Activated CD4-positive, alpha-beta T cell treated with anti-CD3 and anti-CD28 coated beads, Interleukin-2, amount 10 ng/mL, durations not matched to agents 7 days and 5 days (primary cell): ENCODE results near the gene RAB20. TPM values are rescaled to one million over a fixed set of nuclear protein-coding genes. Genes with fewer than 3 reads are reported as not detected.
"Not testable (repeated sequence)": the region's sequence is repeated elsewhere in the genome, so short reads cannot be mapped to it uniquely, and the experiment has no call there.

Experiments
- CTCF ChIA-PET: fragments of 350-600 bp; sonication (Branson Sonifier 250); formaldehyde crosslinking; loops from one replicate; lab custom pipeline; 2021; ENCODE audit warnings: antibody characterized with exemption; lab: Charles Lee
- POLR2A ChIA-PET: fragments of 350-600 bp; sonication (Branson Sonifier 250); formaldehyde crosslinking; loops from one replicate; lab custom pipeline; 2021; ENCODE audit warnings: antibody characterized with exemption; lab: Charles Lee
- DNase-seq: peaks from one replicate; pipeline ENCODE4 v3.0.0-alpha.2; 2020
- H3K27ac Mint-ChIP-seq: one replicate; pipeline ENCODE4 v1.8.0; 2021; ENCODE audit warnings: mild to moderate bottlenecking, moderate library complexity, mixed read lengths
- H3K27me3 Mint-ChIP-seq: one replicate; pipeline ENCODE4 v1.8.0; 2021; ENCODE audit warnings: mixed read lengths
- H3K36me3 Mint-ChIP-seq: one replicate; pipeline ENCODE4 v1.8.0; 2021; ENCODE audit warnings: low read depth, mixed read lengths
- H3K4me1 Mint-ChIP-seq: one replicate; pipeline ENCODE4 v1.8.0; 2021; ENCODE audit warnings: mixed read lengths
- H3K4me3 Mint-ChIP-seq: one replicate; pipeline ENCODE4 v1.8.0; 2021; ENCODE audit warnings: mild to moderate bottlenecking, moderate library complexity, mixed read lengths
- H3K9me3 Mint-ChIP-seq: one replicate; pipeline ENCODE4 v1.8.0; 2021; ENCODE audit warnings: mixed read lengths
- total RNA-seq, 2 experiments: library from RNA; stranded (reverse); gene quantifications; one replicate each; pipeline ENCODE4 v1.2.3, GENCODE V29; 2021

RAB20 gene
- total RNA-seq, 2 experiments from 2014 or later, result 3.2 to 4.1 TPM

DNA sequence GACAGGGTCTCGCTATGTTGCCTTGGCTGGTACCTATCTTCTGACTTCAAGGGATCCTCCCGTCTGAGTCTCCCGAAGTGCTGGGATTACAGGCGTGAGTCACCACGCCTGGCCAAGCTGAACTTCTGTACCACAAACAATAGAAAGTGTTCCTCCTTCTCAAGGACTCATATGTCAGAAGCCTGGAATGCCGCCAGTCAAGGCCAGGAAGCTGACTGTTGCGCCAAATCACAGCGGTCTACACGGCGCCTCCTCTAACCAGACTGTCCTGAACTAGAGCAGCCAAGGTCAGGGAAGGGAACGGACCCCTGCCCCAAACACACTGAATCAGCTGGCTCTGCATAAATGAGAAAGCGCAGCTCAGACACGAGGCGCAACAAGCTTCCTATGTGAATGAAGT, 14.6 kb downstream of the RAB20 start:
- no peak for DNase-seq
- peaks cover 2% of the 10 kb centered on the region for H3K36me3 Mint-ChIP-seq
- CTCF ChIA-PET, result interaction anchor here (1.1 to 1.6 kb wide), 2 partner anchors 15 to 19 kb away, joined by 3 read pairs; no protein-coding TSS in a partner anchor
- H3K4me3 Mint-ChIP-seq, result no peak overlapping the region
- no peaks in the 10 kb centered on the region for H3K4me1 Mint-ChIP-seq
- H3K27me3 Mint-ChIP-seq, result no peaks in the 10 kb centered on the region
- POLR2A ChIA-PET, result no interaction called here
- no peak overlapping the region for H3K27ac Mint-ChIP-seq
- peaks cover 3% of the 10 kb centered on the region for H3K9me3 Mint-ChIP-seq

DNA sequence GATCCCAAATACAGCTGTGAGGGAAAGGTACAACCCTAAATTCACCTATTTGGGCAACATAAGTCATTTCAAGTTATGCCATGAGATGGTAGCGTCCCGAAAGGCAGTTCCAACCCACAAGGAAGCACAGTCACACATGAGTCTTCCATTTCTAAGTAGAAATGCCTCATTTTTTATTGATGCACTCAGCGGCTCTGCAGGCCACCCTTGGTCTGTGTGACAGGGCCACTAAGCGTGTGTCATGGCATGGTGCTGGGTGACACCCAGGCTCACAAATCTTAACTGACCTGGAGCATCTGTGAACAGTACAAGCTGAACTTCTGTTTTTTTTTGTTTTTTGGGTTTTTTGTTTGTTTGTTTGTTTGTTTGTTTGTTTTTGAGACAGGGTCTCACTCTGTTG, 15.1 kb downstream of the RAB20 start:
- CTCF ChIA-PET, result interaction anchor here (1.1 kb wide), 1 partner anchor 14 kb away, joined by 3 read pairs; no protein-coding TSS in a partner anchor

DNA sequence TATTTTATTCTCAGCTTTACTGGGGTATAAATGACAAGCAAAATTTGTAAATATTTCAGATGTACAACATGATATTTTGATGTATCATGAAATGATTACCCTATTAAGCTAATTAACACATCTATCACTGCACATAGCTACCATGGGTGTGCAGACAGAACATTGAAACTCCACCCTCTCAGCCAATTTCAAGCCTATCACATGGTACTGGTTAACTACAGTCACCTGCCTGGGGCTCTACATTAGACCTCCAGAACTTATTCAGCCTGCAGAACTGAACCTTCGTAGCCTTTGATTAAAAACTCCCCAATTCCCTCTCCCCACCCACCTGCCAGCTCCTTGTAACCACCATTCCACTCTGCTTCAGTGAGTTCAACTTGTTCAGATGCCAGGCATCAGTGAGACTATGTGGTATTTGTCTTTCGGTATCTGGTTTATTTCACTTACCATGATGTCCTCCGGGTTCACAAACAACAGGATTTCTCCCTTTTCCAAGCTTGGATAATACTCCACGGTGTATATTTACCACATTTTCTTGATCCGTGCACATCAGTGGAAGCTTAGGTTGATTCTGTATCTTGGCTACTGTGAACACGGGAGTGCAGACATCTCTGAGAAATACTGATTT, 19.2 kb downstream of the RAB20 start:
- ChIA-PET POLR2A (no interaction called here), CTCF (no interaction called here)
- H3K4me1 Mint-ChIP-seq, result peaks cover 1% of the 10 kb centered on the region
- peaks cover 2% of the 10 kb centered on the region for H3K36me3 Mint-ChIP-seq
- DNase-seq, result no peak
- H3K27me3 Mint-ChIP-seq, result no peaks in the 10 kb centered on the region
- H3K4me3 Mint-ChIP-seq, result no peak overlapping the region
- H3K27ac Mint-ChIP-seq, result no peak overlapping the region
- peaks cover 3% of the 10 kb centered on the region for H3K9me3 Mint-ChIP-seq

More for the DNA sequence above, 15.1 kb downstream of the RAB20 start:
- Mint-ChIP-seq H3K4me3 (no peak overlapping the region), H3K27ac (no peak overlapping the region), H3K36me3 (peaks cover 2% of the 10 kb centered on the region), H3K4me1 (no peaks in the 10 kb centered on the region), H3K9me3 (peaks cover 3% of the 10 kb centered on the region), H3K27me3 (no peaks in the 10 kb centered on the region)
- POLR2A ChIA-PET, result no interaction called here
- no peak for DNase-seq

DNA sequence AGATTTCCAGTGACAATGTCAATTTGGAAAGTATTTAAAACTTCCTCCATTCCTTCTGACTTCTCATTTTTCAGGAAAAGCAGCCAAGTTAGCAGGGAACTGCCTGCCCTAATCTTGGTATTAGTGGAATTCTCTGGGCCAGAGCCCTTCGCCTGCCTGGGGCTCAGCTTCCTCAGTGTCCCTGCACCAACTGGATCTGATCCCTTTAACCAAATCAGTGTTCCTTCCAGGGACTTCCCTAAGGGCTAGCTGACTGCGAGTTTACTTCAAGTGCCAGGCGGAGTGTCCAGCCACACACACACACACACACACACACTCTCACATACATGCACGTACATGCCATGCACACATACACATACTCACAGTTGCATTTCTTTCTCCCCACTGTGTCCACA, 20.0 kb downstream of the RAB20 start:
- POLR2A ChIA-PET, result no interaction called here
- CTCF ChIA-PET, result interaction anchor here (1.2 kb wide), 2 partner anchors 8 to 12 kb away, joined by 3 read pairs; no protein-coding TSS in a partner anchor
- H3K9me3 Mint-ChIP-seq, result peaks cover 3% of the 10 kb centered on the region
- H3K36me3 Mint-ChIP-seq, result peaks cover 2% of the 10 kb centered on the region
- no peak for DNase-seq
- peaks cover 3% of the 10 kb centered on the region for H3K4me1 Mint-ChIP-seq
- H3K27me3 Mint-ChIP-seq, result no peaks in the 10 kb centered on the region
- no peak overlapping the region for H3K27ac Mint-ChIP-seq
- H3K4me3 Mint-ChIP-seq, result no peak overlapping the region

DNA sequence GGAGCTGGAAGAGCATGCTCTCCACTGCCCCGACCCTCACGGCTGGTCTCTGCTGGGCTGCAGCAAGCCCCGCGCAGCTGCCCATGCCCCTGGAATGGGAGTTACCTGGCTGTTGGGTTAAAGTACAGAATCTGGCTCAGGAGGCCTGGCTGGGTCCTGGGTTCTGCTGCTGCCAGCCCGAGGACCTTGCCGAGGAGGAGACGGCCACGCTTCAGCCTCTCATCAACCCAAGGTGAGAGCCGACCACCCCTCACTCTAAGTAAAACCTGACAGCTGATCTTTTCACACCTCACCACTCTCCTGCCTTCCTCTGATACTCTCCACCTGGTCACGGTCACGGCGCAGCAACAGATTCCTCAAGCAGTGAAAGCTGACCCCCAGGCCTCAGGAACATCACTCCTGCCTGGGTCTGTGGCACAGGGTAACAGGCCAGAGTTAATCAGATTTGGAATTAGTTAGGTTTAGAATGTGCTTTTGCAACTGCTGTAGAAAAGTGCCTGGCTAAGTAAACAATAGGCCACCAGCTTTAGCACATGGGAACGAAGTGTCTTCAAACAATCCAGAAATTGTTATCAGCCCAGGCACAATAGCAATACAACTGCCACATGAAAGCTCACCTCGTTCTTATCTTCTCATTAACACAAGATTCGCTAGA, 20.5 kb downstream of the RAB20 start:
- Mint-ChIP-seq H3K4me1 (peaks cover 7% of the 10 kb centered on the region), H3K36me3 (no peaks in the 10 kb centered on the region), H3K9me3 (peaks cover 3% of the 10 kb centered on the region), H3K4me3 (no peak overlapping the region), H3K27me3 (no peaks in the 10 kb centered on the region), H3K27ac (no peak overlapping the region)
- DNase-seq, result no peak
- CTCF ChIA-PET, result interaction anchor here (1.2 kb wide), 2 partner anchors 8 to 13 kb away, joined by 3 read pairs; no protein-coding TSS in a partner anchor
- POLR2A ChIA-PET, result no interaction called here

DNA sequence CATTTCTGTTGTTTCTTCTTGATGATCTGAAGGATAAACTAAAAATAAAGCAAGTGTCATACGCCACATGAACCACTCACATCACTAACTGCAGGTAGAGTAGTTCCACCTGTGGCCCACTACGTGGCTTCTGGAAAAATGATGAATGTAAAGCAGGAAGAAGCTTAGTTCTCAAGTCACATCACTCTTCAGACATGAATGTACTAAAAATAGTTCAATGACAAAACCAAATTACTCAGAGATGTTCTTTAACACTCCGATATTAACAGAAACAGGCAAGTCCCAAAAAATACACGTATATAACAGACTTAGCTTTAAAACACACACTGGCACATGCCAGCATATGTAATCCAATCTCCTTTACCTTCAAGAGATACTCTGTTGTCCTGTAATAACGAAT, 21.6 kb downstream of the RAB20 start:
- no peaks in the 10 kb centered on the region for H3K36me3 Mint-ChIP-seq
- no peak for DNase-seq
- no peak overlapping the region for H3K4me3 Mint-ChIP-seq
- POLR2A ChIA-PET, result no interaction called here
- CTCF ChIA-PET, result interaction anchor here (0.7 kb wide), 1 partner anchor 604 kb away, joined by 3 read pairs; no protein-coding TSS in a partner anchor
- H3K27ac Mint-ChIP-seq, result no peak overlapping the region
- H3K27me3 Mint-ChIP-seq, result no peaks in the 10 kb centered on the region
- H3K9me3 Mint-ChIP-seq, result peaks cover 2% of the 10 kb centered on the region
- H3K4me1 Mint-ChIP-seq, result peaks cover 13% of the 10 kb centered on the region

DNA sequence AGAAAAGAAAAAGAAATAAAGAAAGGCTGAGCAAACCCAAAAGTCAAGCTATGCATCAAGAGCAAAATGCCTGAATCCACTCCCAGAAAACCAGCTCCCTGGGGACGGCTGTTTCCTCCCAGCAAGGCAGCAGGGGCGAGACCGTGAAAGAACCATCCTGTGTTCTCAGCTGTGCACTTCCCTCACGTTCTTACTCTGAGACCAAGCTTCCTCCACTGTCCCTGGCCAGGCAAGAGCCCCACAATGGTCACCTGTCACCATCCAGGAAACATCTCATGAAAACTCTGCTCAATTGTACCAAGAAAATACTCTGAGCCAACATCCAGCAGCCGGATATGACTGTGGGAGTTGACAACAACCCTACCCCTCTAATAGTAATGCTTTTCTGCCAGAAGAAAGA, 22.9 kb downstream of the RAB20 start:
- H3K36me3 Mint-ChIP-seq, result no peaks in the 10 kb centered on the region
- H3K9me3 Mint-ChIP-seq, result no peaks in the 10 kb centered on the region
- POLR2A ChIA-PET, result no interaction called here
- no peaks in the 10 kb centered on the region for H3K27me3 Mint-ChIP-seq
- no peak overlapping the region for H3K4me3 Mint-ChIP-seq
- DNase-seq, result no peak
- peaks cover 13% of the 10 kb centered on the region for H3K4me1 Mint-ChIP-seq
- no peak overlapping the region for H3K27ac Mint-ChIP-seq
- CTCF ChIA-PET, result interaction anchor here (0.7 to 1.2 kb wide), 4 partner anchors 9 to 92 kb away, joined by 3 to 5 read pairs (median 3); no protein-coding TSS in a partner anchor

DNA sequence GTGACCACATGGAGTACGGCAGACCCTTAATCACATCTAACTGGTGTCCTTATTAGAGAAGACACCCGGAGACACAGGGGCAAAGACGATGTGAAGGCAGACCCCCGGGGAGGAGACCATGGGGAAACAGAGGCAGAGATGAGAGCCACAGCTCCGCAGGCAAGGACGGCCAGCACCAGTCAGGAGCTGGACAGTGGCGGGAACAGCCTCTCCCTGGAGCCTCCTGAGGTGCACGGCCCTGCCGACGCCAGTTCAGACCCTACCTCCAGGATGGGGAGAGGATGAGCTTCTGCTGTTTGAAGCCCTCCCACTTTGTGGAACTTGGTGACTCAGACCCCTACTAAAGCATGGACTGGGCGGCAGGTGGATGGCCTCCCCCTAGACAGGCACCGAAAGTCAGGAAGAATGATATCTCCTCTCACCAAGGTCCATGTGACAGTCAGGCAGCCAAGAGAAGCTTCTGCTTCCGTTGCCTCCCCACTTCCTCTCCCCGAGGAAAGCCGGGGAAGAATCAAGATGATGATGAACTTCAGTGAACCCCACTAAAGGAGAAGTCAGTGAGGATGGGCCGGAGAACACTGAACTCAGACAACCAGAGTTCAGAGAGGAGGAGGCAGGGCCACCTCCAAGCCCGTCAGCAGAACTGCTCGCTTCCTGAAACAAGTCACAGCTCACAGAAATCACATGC, 25.4 kb downstream of the RAB20 start:
- no peak for DNase-seq
- H3K4me3 Mint-ChIP-seq, result no peak overlapping the region
- no peaks in the 10 kb centered on the region for H3K9me3 Mint-ChIP-seq
- peaks cover 13% of the 10 kb centered on the region for H3K4me1 Mint-ChIP-seq
- no peaks in the 10 kb centered on the region for H3K27me3 Mint-ChIP-seq
- H3K36me3 Mint-ChIP-seq, result no peaks in the 10 kb centered on the region
- no peak overlapping the region for H3K27ac Mint-ChIP-seq
- CTCF ChIA-PET, result interaction anchor here (0.6 to 1.6 kb wide), 3 partner anchors 10 to 379 kb away, joined by 3 read pairs; partner anchors contain the start of gene ANKRD10
- POLR2A ChIA-PET, result no interaction called here

DNA sequence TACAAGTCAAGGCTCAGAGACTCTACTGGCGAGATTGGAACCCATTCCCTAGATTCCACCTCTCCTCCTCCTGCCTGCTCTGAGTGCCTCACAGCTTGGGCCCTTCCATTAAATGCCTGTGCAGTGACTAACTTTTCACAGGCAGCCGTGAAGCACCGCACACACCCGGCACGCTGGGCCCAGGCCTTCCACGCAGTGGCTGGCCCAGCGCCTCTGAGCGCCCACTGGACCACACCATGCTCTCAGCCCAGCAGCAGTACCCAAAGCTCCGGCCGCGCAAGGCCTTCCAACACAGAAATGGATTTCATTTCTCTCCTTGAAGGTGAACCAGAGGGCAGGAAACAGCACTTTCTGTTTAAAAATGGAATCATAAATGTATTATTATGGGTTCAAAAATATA, 26.0 kb downstream of the RAB20 start:
- no peak for DNase-seq
- POLR2A ChIA-PET, result no interaction called here
- H3K27ac Mint-ChIP-seq, result no peak overlapping the region
- H3K4me3 Mint-ChIP-seq, result no peak overlapping the region
- CTCF ChIA-PET, result interaction anchor here (1.4 kb wide), 1 partner anchor 19 kb away, joined by 3 read pairs; no protein-coding TSS in a partner anchor
- H3K27me3 Mint-ChIP-seq, result no peaks in the 10 kb centered on the region
- H3K36me3 Mint-ChIP-seq, result no peaks in the 10 kb centered on the region
- H3K9me3 Mint-ChIP-seq, result no peaks in the 10 kb centered on the region
- H3K4me1 Mint-ChIP-seq, result peaks cover 13% of the 10 kb centered on the region

DNA sequence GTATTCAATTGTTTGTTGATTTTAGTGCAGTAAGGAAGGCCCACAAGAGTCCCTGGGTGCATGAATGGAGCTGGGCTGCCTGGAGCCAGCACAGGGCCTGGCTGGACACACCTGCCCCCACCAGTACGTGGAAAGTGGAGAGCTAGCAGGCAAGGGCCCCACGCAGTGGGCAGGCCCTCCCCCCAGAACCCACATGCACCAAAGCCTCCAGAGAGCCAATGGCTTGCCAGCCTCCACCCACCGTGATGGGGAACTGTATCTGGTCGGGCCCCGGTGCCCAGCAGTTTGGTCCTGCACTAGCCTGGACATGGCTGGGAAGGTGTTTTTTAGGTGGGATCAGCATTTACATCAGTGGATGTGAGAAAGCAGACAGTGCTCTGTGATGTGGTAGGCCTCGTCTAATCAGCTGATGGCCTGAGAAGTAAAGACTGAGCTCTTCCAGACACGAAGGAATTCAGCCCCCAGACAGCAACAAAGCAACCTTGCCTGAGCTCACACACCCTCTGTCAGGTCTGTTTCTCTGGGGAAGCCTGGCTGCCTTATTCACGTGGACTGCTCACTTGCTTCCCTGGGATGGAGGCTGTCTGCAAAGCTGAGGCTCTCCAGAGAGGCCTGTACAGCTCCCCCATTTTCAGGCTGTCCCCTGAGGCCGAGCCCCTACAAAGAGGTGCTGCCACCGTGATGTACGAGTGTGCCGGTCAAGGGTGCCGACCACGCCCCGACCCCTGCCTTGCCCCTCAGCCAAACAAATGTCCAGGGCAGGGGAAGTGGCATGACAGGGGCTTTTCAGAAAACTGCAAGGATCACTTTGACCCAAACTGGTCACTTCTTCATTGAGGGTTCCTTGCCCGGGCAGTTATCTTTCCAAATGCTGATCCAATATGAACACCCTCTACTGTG, 27.5 kb downstream of the RAB20 start:
- Mint-ChIP-seq H3K9me3 (peaks cover 4% of the 10 kb centered on the region), H3K4me3 (no peak overlapping the region), H3K4me1 (peaks cover 13% of the 10 kb centered on the region), H3K36me3 (no peaks in the 10 kb centered on the region), H3K27me3 (no peaks in the 10 kb centered on the region), H3K27ac (no peak overlapping the region)
- ChIA-PET POLR2A (no interaction called here), CTCF (interaction anchor here (0.8 to 1.4 kb wide), 2 partner anchors 12 to 20 kb away, joined by 3 read pairs; no protein-coding TSS in a partner anchor)
- DNase-seq, result no peak

DNA sequence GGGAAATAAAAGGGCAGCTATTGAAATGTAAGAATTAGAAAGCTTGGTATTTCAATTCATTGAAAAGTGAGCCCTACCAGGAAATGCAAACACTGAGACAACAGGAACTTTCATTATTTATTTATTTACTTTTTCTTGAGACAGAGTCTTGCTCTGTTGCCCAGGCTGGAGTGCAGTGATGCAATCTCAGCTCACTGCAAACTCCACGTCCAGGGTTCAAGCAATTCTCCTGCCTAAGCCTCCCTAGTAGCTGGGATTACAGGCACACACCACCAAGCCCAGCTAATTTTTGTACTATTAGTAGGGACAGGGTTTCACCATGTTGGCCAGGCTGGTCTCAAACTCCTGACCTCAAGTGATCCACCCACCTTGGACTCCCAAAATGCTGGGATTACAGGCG, 29.3 kb downstream of the RAB20 start:
- not testable (repeated sequence) for DNase-seq, H3K27me3 Mint-ChIP-seq, H3K36me3 Mint-ChIP-seq, H3K4me3 Mint-ChIP-seq, H3K27ac Mint-ChIP-seq, H3K9me3 Mint-ChIP-seq
- ChIA-PET CTCF (interaction anchor here (1.0 kb wide), 1 partner anchor 14 kb away, joined by 3 read pairs; no protein-coding TSS in a partner anchor), POLR2A (interaction anchor here (0.6 kb wide), 1 partner anchor 29 kb away, joined by 3 read pairs; no protein-coding TSS in a partner anchor)
- peaks cover 11% of the 10 kb centered on the region for H3K4me1 Mint-ChIP-seq

DNA sequence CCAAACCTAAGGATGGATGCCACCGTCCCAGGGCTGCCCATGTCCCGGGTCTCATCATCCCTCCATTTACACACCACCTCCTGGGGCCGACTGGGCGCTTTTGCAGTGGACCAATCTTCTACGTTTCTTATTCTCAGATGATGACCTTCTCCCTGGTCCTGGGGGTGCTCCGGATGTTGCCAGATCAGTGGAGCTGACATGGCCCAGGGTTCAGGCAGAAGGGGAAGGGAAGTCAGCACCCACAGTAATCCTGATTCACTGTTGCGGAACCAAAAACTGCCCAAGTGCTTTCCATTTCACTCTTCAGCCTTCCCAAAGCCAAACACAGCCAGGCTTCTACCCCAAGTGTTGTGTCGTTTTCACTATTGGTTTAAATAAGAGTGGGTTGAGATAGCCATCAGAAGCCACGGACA, 29.8 kb downstream of the RAB20 start:
- no peaks in the 10 kb centered on the region for H3K36me3 Mint-ChIP-seq
- peaks cover 10% of the 10 kb centered on the region for H3K4me1 Mint-ChIP-seq
- peaks cover 7% of the 10 kb centered on the region for H3K9me3 Mint-ChIP-seq
- ChIA-PET POLR2A (interaction anchor here (0.6 kb wide), 1 partner anchor 28 kb away, joined by 3 read pairs; no protein-coding TSS in a partner anchor), CTCF (interaction anchor here (1.0 kb wide), 1 partner anchor 15 kb away, joined by 3 read pairs; no protein-coding TSS in a partner anchor)
- no peaks in the 10 kb centered on the region for H3K27me3 Mint-ChIP-seq
- H3K27ac Mint-ChIP-seq, result no peak overlapping the region
- no peak overlapping the region for H3K4me3 Mint-ChIP-seq
- DNase-seq, result no peak
